HL-60 (cell line): Measurements from ENCODE around the gene BATF3.

Experiments used
- DNase-seq, 2 experiments: peaks; one replicate each; pipeline ENCODE4 v3.0.0-alpha.2; 2010 to 2020; ENCODE audit warnings: low read depth in 1 of 2, low spot score in 1 of 2
- H3K27ac ChIP-seq: fragments of 250-450 bp; sonication (Bioruptor Pico); replicated peaks from 2 replicates; pipeline ENCODE4 v1.5.1; 2020; ENCODE audit warnings: mild to moderate bottlenecking, moderate library complexity
- H3K27me3 ChIP-seq: fragments of 250-450 bp; sonication (Bioruptor Pico); 2 replicates; pipeline ENCODE4 v1.5.1; 2021; ENCODE audit warnings: mild to moderate bottlenecking, moderate library complexity; ENCODE audit not compliant: insufficient read depth, poor library complexity, severe bottlenecking
- H3K4me3 ChIP-seq: replicated peaks from 2 replicates; pipeline ENCODE4 v1.5.1; 2011; ENCODE audit warnings: mild to moderate bottlenecking, control low read depth, low read length; ENCODE audit not compliant: insufficient read depth
- CTCF ChIP-seq: IDR thresholded peaks from one replicate; pipeline ENCODE4 v1.5.1; 2011; ENCODE audit warnings: low read length, control low read depth, inconsistent platforms; ENCODE audit not compliant: insufficient read depth
- GABPA ChIP-seq: IDR thresholded peaks from 2 replicates; pipeline ENCODE4 v1.6.1; 2012; ENCODE audit warnings: low read depth
- POLR2AphosphoS5 ChIP-seq: IDR thresholded peaks from 2 replicates; pipeline ENCODE4 v1.6.1; 2012; ENCODE audit warnings: low read depth
- REST ChIP-seq: IDR thresholded peaks from 2 replicates; pipeline ENCODE4 v1.6.1; 2012; ENCODE audit warnings: low read depth; ENCODE audit not compliant: insufficient replicate concordance
- SPI1 ChIP-seq: IDR thresholded peaks from 2 replicates; pipeline ENCODE4 v1.6.1; 2012; ENCODE audit warnings: low read depth, mild to moderate bottlenecking, borderline replicate concordance

The BATF3 gene

GRCh38 chr1:212667223-212668139 lies 32.2 kb downstream of the BATF3 start:
- no peak for TF ChIP-seq CTCF
- TF ChIP-seq REST, result no peak
- TF ChIP-seq SPI1, result no peak
- TF ChIP-seq POLR2AphosphoS5, result no peak
- H3K27me3 ChIP-seq, result no peaks in the 10 kb centered on the region
- H3K27ac ChIP-seq, result no peak overlapping the region
- H3K4me3 ChIP-seq, result no peak overlapping the region
- DNase-seq, result no peak

GRCh38 chr1:212666116-212666775 lies 33.4 kb downstream of the BATF3 start:
- DNase-seq, result no peak
- H3K4me3 ChIP-seq, result no peak overlapping the region
- no peak overlapping the region for H3K27ac ChIP-seq
- H3K27me3 ChIP-seq, result no peaks in the 10 kb centered on the region
- TF ChIP-seq SPI1, result no peak
- no peak for TF ChIP-seq CTCF
- TF ChIP-seq POLR2AphosphoS5, result no peak
- TF ChIP-seq GABPA, result no peak
- TF ChIP-seq REST, result no peak

- TF ChIP-seq GABPA (no peak), SPI1 (peak; percentile 77; the same call in 1 of the 2 replicates), REST (no peak), POLR2AphosphoS5 (no peak), CTCF (peak; percentile 71)
- Histone ChIP-seq H3K27ac (peak overlapping the region; percentile 65), H3K27me3 (no peaks in the 10 kb centered on the region), H3K4me3 (peak overlapping the region; percentile 39)
- peak; percentile 43 to 84 for DNase-seq
Observed at GRCh38 chr1:212665241-212666115, 34.2 kb downstream of the BATF3 start.
